Islet precursor cell (in vitro differentiated cells): ENCODE results near the gene ZNF497.

Experiments used
- DNase-seq: peaks from one replicate; pipeline ENCODE4 v3.0.0-alpha.2; 2018

ZNF497 gene

GRCh38 chr19:58305932-58306323 is 56.6 kb downstream of the ZNF497 start:
- DNase-seq, result no peak

- DNase-seq, result peak; percentile 98
Observed at GRCh38 chr19:58305065-58305931, 57.3 kb downstream of the ZNF497 start, which contains the start of gene ERVK3-1. TSS of gene ERVK3-1 (plus strand) at chr19:58305377. CDS start at chr19:58312169, 6,792 bp downstream.

DNA sequence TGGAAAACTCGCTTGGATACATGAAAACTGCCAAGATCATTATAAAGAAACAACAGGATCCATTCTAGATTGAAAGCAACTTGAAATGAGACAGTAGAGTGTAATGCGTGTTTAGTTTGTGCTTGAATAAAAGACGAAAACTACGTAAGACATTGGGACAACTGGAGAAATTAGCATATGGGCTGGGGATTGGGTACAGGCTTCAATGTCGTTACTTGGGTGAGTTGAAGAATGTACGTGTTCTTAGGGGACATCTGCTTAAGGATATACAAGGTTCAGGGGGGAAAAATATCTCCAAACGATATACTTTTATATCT is 57.8 kb downstream of the ZNF497 start:
- DNase-seq, result no peak
